DLD1 (cell line): Measurements from ENCODE around the gene SMYD3.
"Not testable (repeated sequence)": the region's sequence is repeated elsewhere in the genome, so short reads cannot be mapped to it uniquely, and the experiment has no call there.

Experiments used
- in situ Hi-C: cut with HindIII; loops from 2 replicates; pipeline ENCODE4 v1.10.0; 2017; ENCODE audit warnings: low sequenced_read_pairs

SMYD3 gene

GRCh38 chr1:245797592-245798348, 709.3 kb downstream of the SMYD3 start:
- in situ Hi-C loops = no loop called here

- in situ Hi-C loops = no loop called here
Measured at GRCh38 chr1:245791410-245792312, 715.4 kb downstream of the SMYD3 start.

GRCh38 chr1:245790441-245790840, 716.6 kb downstream of the SMYD3 start:
- in situ Hi-C loops = no loop called here

DNA sequence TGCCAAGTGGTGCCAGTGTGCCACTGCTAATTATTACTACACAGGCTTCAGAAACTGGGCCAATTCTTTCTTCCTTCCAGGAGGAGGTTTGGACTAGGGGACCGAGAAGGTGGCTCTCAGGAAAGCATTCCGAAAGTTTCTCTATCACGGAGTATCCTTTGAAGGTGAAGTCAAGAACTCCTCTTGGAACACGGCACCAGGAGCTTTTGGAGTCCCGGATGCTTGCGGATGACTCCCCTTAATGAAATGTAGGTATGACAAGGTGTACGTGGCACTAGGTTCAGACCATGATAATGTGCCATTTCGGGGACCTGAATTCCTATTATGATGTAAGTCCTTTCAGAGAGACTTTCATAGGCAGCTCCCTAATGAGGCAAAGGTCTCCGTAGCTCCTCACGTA, 718.2 kb downstream of the SMYD3 start:
- in situ Hi-C loops = no loop called here

DNA sequence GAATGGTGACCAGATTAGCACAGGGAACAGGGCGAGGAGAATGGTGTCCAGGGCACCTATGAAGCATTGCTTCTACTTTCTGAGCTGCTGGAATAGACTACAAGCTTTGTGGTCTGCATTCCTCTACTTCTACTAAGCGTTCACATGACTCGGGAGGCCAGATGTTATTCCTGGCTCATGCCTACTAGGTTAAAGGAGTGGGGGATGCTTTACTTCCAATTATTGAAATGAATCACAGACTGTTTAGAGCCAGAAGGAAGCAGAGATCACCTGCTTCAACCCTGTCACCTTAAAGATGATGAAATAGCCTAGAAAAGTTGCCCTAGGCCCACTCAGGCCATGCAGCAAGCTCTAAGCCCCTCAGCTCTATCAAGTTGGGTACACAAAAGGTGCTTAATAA, 718.8 kb downstream of the SMYD3 start:
- in situ Hi-C loops = no loop called here

DNA sequence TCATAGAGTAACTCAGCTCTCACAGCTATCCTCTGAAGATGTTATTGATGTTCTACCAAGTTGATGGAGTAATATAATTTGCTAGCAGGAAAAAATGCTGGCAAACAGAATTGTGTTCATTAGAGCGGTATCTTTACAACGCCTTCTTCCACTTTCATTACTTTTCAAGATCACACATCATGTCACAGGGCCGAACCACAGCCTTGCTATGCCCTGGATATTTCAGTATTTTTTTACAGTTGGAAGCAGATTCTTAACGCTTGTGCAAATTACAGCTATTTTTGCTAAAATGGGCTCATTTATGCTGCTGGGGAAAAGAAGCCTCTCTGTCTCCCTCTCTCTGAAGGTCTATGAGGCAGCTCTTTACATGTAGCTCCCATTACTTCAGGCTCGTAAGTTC, 720.1 kb downstream of the SMYD3 start:
- in situ Hi-C loops = no loop called here

GRCh38 chr1:245779797-245780755, 727.0 kb downstream of the SMYD3 start:
- in situ Hi-C loops = no loop called here

DNA sequence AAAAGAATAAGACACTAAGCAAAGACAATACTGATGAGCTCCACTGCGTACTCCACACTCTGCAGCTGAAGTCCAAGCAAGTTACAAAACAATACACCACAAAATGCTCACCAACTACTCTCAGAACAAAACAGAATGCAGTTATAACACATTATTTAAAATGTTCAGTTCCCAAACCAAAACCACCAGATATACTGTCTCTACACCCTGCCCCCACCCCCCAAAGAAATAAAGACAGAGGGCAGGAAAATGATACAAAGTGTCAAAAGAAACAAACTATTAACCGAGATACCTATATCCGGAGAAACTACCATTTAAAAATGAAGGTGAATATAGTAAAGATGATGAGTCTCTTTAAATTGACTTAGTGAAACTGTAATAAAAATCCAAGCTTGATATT, 729.3 kb downstream of the SMYD3 start:
- in situ Hi-C loops = no loop called here

- in situ Hi-C loops = no loop called here
Measured at GRCh38 chr1:245776694-245777332, 730.3 kb downstream of the SMYD3 start.

DNA sequence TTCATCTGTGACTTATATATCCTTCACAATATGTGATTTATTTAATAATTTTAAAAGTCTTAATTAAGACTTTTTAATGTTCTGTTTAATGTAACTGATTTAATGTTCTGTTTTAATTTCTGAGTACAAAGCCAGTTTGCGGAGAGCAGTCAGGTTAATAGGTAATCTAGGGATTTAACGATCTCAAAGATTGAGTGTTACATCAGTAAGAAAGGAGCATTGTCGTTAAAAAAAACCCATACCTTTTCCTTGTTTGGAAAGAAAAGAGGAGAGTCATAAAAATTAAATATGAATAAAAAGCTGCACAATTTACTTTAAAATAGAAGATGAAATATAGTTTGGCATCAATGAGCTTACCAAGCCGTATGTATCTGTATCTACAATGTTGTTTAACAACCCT, 730.9 kb downstream of the SMYD3 start:
- in situ Hi-C loops = no loop called here

DNA sequence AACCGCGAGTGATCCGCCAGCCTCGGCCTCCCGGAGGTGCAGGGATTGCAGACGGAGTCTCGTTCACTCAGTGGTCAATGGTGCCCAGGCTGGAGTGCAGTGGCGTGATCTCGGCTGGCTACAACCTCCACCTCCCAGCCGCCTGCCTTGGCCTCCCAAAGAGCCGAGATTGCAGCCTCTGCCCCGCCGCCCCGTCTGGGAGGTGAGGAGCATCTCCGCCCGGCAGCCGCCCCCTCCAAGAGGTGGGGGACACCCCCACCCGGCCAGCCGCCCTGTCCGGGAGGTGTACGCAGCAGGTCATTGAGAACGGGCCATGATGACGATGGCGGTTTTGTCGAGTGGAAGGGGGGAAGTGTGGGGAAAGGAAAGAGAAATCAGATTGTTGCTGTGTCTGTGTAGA, 732.1 kb downstream of the SMYD3 start:
- in situ Hi-C loops = not testable (repeated sequence)

- in situ Hi-C loops = no loop called here
Measured at GRCh38 chr1:245774196-245774595, 732.9 kb downstream of the SMYD3 start.

- in situ Hi-C loops = no loop called here
Measured at GRCh38 chr1:245773344-245773743, 733.7 kb downstream of the SMYD3 start.

DNA sequence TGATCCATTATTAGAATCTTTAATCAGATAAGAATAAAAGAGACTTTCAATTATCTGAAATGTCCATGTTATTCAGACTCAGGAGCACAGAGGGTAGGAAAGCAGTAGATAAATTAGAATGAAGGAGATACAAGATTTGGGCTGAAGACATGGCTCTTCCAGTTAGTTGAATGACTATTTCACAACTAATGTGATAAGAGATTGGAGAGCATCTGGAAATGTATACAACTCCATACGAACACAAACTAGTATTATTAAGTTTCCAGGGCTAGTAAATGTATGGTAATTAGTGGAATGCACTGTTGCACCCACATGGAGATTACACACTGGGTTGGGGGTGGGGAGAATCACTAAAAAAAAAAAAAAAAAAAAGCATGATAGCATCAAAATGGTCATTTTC, 734.3 kb downstream of the SMYD3 start:
- in situ Hi-C loops = no loop called here

GRCh38 chr1:245772325-245772724, 734.8 kb downstream of the SMYD3 start:
- in situ Hi-C loops = no loop called here

- in situ Hi-C loops = no loop called here
Measured at GRCh38 chr1:245771511-245772281, 735.4 kb downstream of the SMYD3 start.

- in situ Hi-C loops = no loop called here
Measured at GRCh38 chr1:245770156-245770555, 736.9 kb downstream of the SMYD3 start.

GRCh38 chr1:245768596-245768995, 738.5 kb downstream of the SMYD3 start:
- in situ Hi-C loops = no loop called here

- in situ Hi-C loops = no loop called here
Measured at GRCh38 chr1:245765230-245766000, 741.7 kb downstream of the SMYD3 start.
